Measurements from ENCODE around the gene AKR1A1.
A peak's percentile ranks its signal among the peaks of the same experiment; 100 is the strongest.

The AKR1A1 gene

GRCh38 chr1:45543581-45544417 lies 6.8 kb upstream of the AKR1A1 start:
- Histone ChIP-seq H3K36me3 (ENCODE audit: insufficient read depth, low read length) (no peaks in the 10 kb centered on the region), H3K9me3 (ENCODE audit: control insufficient read depth, insufficient read depth, low read length) (no peaks in the 10 kb centered on the region), H3K4me1 (ENCODE audit: insufficient read depth, low read length) (peaks cover 4% of the 10 kb centered on the region; the same call in 1 of the 2 replicates), H3K9ac (ENCODE audit: low read depth, low read length) (no peak overlapping the region)

- no peaks in the 10 kb centered on the region for H3K36me3 ChIP-seq (ENCODE audit: insufficient read depth, low read length)
- H3K4me1 ChIP-seq (ENCODE audit: insufficient read depth, low read length), result peaks cover 4% of the 10 kb centered on the region; the same call in 1 of the 2 replicates
- H3K9me3 ChIP-seq (ENCODE audit: control insufficient read depth, insufficient read depth, low read length), result no peaks in the 10 kb centered on the region
- no peak overlapping the region for H3K9ac ChIP-seq (ENCODE audit: low read depth, low read length)
Observed at GRCh38 chr1:45544530-45544929, 6.1 kb upstream of the AKR1A1 start.

- H3K36me3 ChIP-seq (ENCODE audit: insufficient read depth, low read length), result no peaks in the 10 kb centered on the region
- no peaks in the 10 kb centered on the region for H3K9me3 ChIP-seq (ENCODE audit: control insufficient read depth, insufficient read depth, low read length)
- H3K4me1 ChIP-seq (ENCODE audit: insufficient read depth, low read length), result peaks cover 4% of the 10 kb centered on the region; the same call in 1 of the 2 replicates
- no peak overlapping the region for H3K9ac ChIP-seq (ENCODE audit: low read depth, low read length)
Observed at GRCh38 chr1:45545019-45545493, 5.6 kb upstream of the AKR1A1 start.

GRCh38 chr1:45545553-45546310 lies 4.9 kb upstream of the AKR1A1 start:
- H3K9ac ChIP-seq (ENCODE audit: low read depth, low read length), result no peak overlapping the region
- H3K9me3 ChIP-seq (ENCODE audit: control insufficient read depth, insufficient read depth, low read length), result no peaks in the 10 kb centered on the region
- H3K4me1 ChIP-seq (ENCODE audit: insufficient read depth, low read length), result peaks cover 4% of the 10 kb centered on the region; the same call in 1 of the 2 replicates
- H3K36me3 ChIP-seq (ENCODE audit: insufficient read depth, low read length), result no peaks in the 10 kb centered on the region

- H3K9ac ChIP-seq (ENCODE audit: low read depth, low read length), result peak overlapping the region; percentile 83
- H3K9me3 ChIP-seq (ENCODE audit: control insufficient read depth, insufficient read depth, low read length), result no peaks in the 10 kb centered on the region
- H3K36me3 ChIP-seq (ENCODE audit: insufficient read depth, low read length), result peaks cover 10% of the 10 kb centered on the region
- no peaks in the 10 kb centered on the region for H3K4me1 ChIP-seq (ENCODE audit: insufficient read depth, low read length)
Observed at GRCh38 chr1:45551684-45552083, 1.1 kb downstream of the AKR1A1 start.

GRCh38 chr1:45552331-45552730 lies 1.7 kb downstream of the AKR1A1 start:
- H3K9ac ChIP-seq (ENCODE audit: low read depth, low read length), result no peak overlapping the region
- no peaks in the 10 kb centered on the region for H3K4me1 ChIP-seq (ENCODE audit: insufficient read depth, low read length)
- H3K36me3 ChIP-seq (ENCODE audit: insufficient read depth, low read length), result peaks cover 10% of the 10 kb centered on the region
- H3K9me3 ChIP-seq (ENCODE audit: control insufficient read depth, insufficient read depth, low read length), result no peaks in the 10 kb centered on the region

- H3K9me3 ChIP-seq (ENCODE audit: control insufficient read depth, insufficient read depth, low read length), result no peaks in the 10 kb centered on the region
- no peak overlapping the region for H3K9ac ChIP-seq (ENCODE audit: low read depth, low read length)
- H3K36me3 ChIP-seq (ENCODE audit: insufficient read depth, low read length), result peaks cover 14% of the 10 kb centered on the region
- H3K4me1 ChIP-seq (ENCODE audit: insufficient read depth, low read length), result no peaks in the 10 kb centered on the region
Observed at GRCh38 chr1:45554198-45554597, 3.6 kb downstream of the AKR1A1 start.

GRCh38 chr1:45557422-45557944 lies 6.9 kb downstream of the AKR1A1 start:
- H3K9me3 ChIP-seq (ENCODE audit: control insufficient read depth, insufficient read depth, low read length), result no peaks in the 10 kb centered on the region
- H3K4me1 ChIP-seq (ENCODE audit: insufficient read depth, low read length), result no peaks in the 10 kb centered on the region
- H3K36me3 ChIP-seq (ENCODE audit: insufficient read depth, low read length), result peaks cover 18% of the 10 kb centered on the region
- no peak overlapping the region for H3K9ac ChIP-seq (ENCODE audit: low read depth, low read length)

- Histone ChIP-seq H3K9me3 (ENCODE audit: control insufficient read depth, insufficient read depth, low read length) (no peaks in the 10 kb centered on the region), H3K4me1 (ENCODE audit: insufficient read depth, low read length) (no peaks in the 10 kb centered on the region), H3K9ac (ENCODE audit: low read depth, low read length) (no peak overlapping the region), H3K36me3 (ENCODE audit: insufficient read depth, low read length) (peaks cover 13% of the 10 kb centered on the region)
Observed at GRCh38 chr1:45563843-45564242, 13.2 kb downstream of the AKR1A1 start.

GRCh38 chr1:45566722-45567121 lies 16.1 kb downstream of the AKR1A1 start:
- Histone ChIP-seq H3K9me3 (ENCODE audit: control insufficient read depth, insufficient read depth, low read length) (no peaks in the 10 kb centered on the region), H3K4me1 (ENCODE audit: insufficient read depth, low read length) (no peaks in the 10 kb centered on the region), H3K9ac (ENCODE audit: low read depth, low read length) (no peak overlapping the region), H3K36me3 (ENCODE audit: insufficient read depth, low read length) (peaks cover 16% of the 10 kb centered on the region)

- Histone ChIP-seq H3K36me3 (ENCODE audit: insufficient read depth, low read length) (peaks cover 11% of the 10 kb centered on the region), H3K4me1 (ENCODE audit: insufficient read depth, low read length) (peaks cover 1% of the 10 kb centered on the region; the same call in 1 of the 2 replicates)
Observed at GRCh38 chr1:45567911-45568310, 17.3 kb downstream of the AKR1A1 start.

GRCh38 chr1:45568421-45568820 lies 17.8 kb downstream of the AKR1A1 start:
- H3K36me3 ChIP-seq (ENCODE audit: insufficient read depth, low read length), result peaks cover 11% of the 10 kb centered on the region
- H3K9ac ChIP-seq (ENCODE audit: low read depth, low read length), result no peak overlapping the region
- H3K4me1 ChIP-seq (ENCODE audit: insufficient read depth, low read length), result peaks cover 5% of the 10 kb centered on the region; the same call in 1 of the 2 replicates
- no peaks in the 10 kb centered on the region for H3K9me3 ChIP-seq (ENCODE audit: control insufficient read depth, insufficient read depth, low read length)

More at GRCh38 chr1:45567911-45568310, 17.3 kb downstream of the AKR1A1 start:
- Histone ChIP-seq H3K9me3 (ENCODE audit: control insufficient read depth, insufficient read depth, low read length) (no peaks in the 10 kb centered on the region), H3K9ac (ENCODE audit: low read depth, low read length) (no peak overlapping the region)

GRCh38 chr1:45569571-45569961 lies 18.9 kb downstream of the AKR1A1 start:
- no peak overlapping the region for H3K9ac ChIP-seq (ENCODE audit: low read depth, low read length)
- peaks cover 13% of the 10 kb centered on the region; the same call in 1 of the 2 replicates for H3K4me1 ChIP-seq (ENCODE audit: insufficient read depth, low read length)
- H3K9me3 ChIP-seq (ENCODE audit: control insufficient read depth, insufficient read depth, low read length), result no peaks in the 10 kb centered on the region
- H3K36me3 ChIP-seq (ENCODE audit: insufficient read depth, low read length), result peaks cover 11% of the 10 kb centered on the region; the same call in 1 of the 2 replicates

GRCh38 chr1:45569962-45570581 lies 19.4 kb downstream of the AKR1A1 start:
- peaks cover 13% of the 10 kb centered on the region; the same call in 1 of the 2 replicates for H3K4me1 ChIP-seq (ENCODE audit: insufficient read depth, low read length)
- H3K36me3 ChIP-seq (ENCODE audit: insufficient read depth, low read length), result peaks cover 11% of the 10 kb centered on the region; the same call in 1 of the 2 replicates
- H3K9me3 ChIP-seq (ENCODE audit: control insufficient read depth, insufficient read depth, low read length), result no peaks in the 10 kb centered on the region
- no peak overlapping the region for H3K9ac ChIP-seq (ENCODE audit: low read depth, low read length)
